HepG2 (cell line): ENCODE data around the gene GHR. TPM values are rescaled to one million over a fixed set of nuclear protein-coding genes. Genes with fewer than 3 reads are reported as not detected.

Source experiments
- ATAC-seq: fragments of 200-7000 bp; cut with Tn5 transposase; 3 replicates; pipeline ENCODE4 v1.9.1; 2020; ENCODE audit warnings: mild to moderate bottlenecking, moderate library complexity
- BruUV-seq: library from RNA; stranded (reverse); fragments of 400-500 nt; replicated peaks from 2 replicates; lab custom pipeline; 2021; lab: Mats Ljungman, UMichigan
- CTCF ChIA-PET: fragments of 300-600 bp; formaldehyde crosslinking; extraction: SDS; loops from one replicate; lab custom pipeline; 2021; ENCODE audit warnings: low total read pairs, inconsistent platforms, low intra/inter-chr PET ratio; lab: Yijun Ruan, JAX
- POLR2A ChIA-PET: fragments of 350-600 bp; sonication (Branson Sonifier 250); formaldehyde crosslinking; loops from one replicate; lab custom pipeline; 2020; ENCODE audit warnings: antibody characterized with exemption, inconsistent platforms; lab: Yijun Ruan, JAX
- DNase-seq: peaks from one replicate; pipeline ENCODE4 v3.0.0-alpha.2; 2015; ENCODE audit warnings: low spot score
- FAIRE-seq: peaks from 3 replicates; lab custom pipeline; 2011; peaks lifted over from hg19 to GRCh38; lab: Jason Lieb, UNC
- H2AFZ ChIP-seq: one replicate; pipeline ENCODE4 v1.6.1; 2011; ENCODE audit warnings: low read length, inconsistent platforms
- H3K27ac ChIP-seq: fragments of 300-600 bp; 3 replicates; pipeline ENCODE4 v1.8.0; 2011; ENCODE audit warnings: mixed run types, mild to moderate bottlenecking, mixed read lengths, low read length, inconsistent platforms; ENCODE audit not compliant: insufficient read depth; ENCODE audit errors: extremely low read length
- H3K27me3 ChIP-seq, 2 experiments: fragments of 200-600 bp in 1 of 2; 2 replicates in 1 of 2; 3 replicates in 1 of 2; pipeline versions ENCODE4 v1.6.0 to v1.8.0; 2011; ENCODE audit warnings: low read length in 2 of 2, mild to moderate bottlenecking in 2 of 2, moderate library complexity in 2 of 2, inconsistent platforms in 1 of 2; ENCODE audit not compliant: insufficient read depth in 2 of 2, control insufficient read depth in 1 of 2
- H3K36me3 ChIP-seq, 2 experiments: fragments of 200-600 bp in 1 of 2; replicated peaks in 1 of 2; 2 replicates in 1 of 2; 3 replicates in 1 of 2; pipeline versions ENCODE4 v1.5.1 to v1.8.0; 2011; ENCODE audit warnings: low read length in 2 of 2, inconsistent platforms in 1 of 2; ENCODE audit not compliant: insufficient read depth in 2 of 2, control insufficient read depth in 1 of 2
- H3K4me1 ChIP-seq: 2 replicates; pipeline ENCODE4 v1.5.1; 2012; ENCODE audit warnings: low read length, inconsistent platforms; ENCODE audit not compliant: insufficient read depth
- H3K4me2 ChIP-seq: 2 replicates; pipeline ENCODE4 v1.6.0; 2011; ENCODE audit warnings: low read depth, low read length, inconsistent platforms
- H3K4me3 ChIP-seq, 3 experiments: fragments of 200-600 bp in 1 of 3; sonication (generic), shearing (Covaris generic) in 1 of 3; replicated peaks in 1 of 3; 2 replicates each; pipeline ENCODE4 v1.5.1; 2011 to 2016; ENCODE audit warnings: low read length in 3 of 3, inconsistent platforms in 2 of 3, low read depth in 2 of 3, mild to moderate bottlenecking in 2 of 3, control low read depth in 1 of 3, mixed read lengths in 1 of 3; ENCODE audit not compliant: insufficient read depth in 1 of 3
- H3K79me2 ChIP-seq: one replicate; pipeline ENCODE4 v1.6.1; 2011; ENCODE audit warnings: low read length, inconsistent platforms; ENCODE audit not compliant: insufficient read depth
- H3K9ac ChIP-seq: 2 replicates; pipeline ENCODE4 v1.6.0; 2011; ENCODE audit warnings: mild to moderate bottlenecking, low read depth, low read length, inconsistent platforms; ENCODE audit not compliant: insufficient read depth
- H3K9me3 ChIP-seq: 2 replicates; pipeline ENCODE4 v1.5.1; 2012; ENCODE audit warnings: mild to moderate bottlenecking, low read length
- H4K20me1 ChIP-seq: 2 replicates; pipeline ENCODE4 v1.6.0; 2011; ENCODE audit warnings: inconsistent platforms, mild to moderate bottlenecking, low read length, moderate library complexity; ENCODE audit not compliant: insufficient read depth
- CC2D1A ChIP-seq: sonication (generic); formaldehyde crosslinking; IDR thresholded peaks from 2 replicates; pipeline ENCODE4 v1.8.1; 2023; ENCODE audit warnings: mild to moderate bottlenecking, missing genetic modification reagents
- ETV5 ChIP-seq: IDR thresholded peaks from 2 replicates; pipeline ENCODE4 v1.6.1; 2018; ENCODE audit warnings: missing biosample characterization, missing genetic modification reagents, inconsistent platforms, borderline replicate concordance
- FOSL2 ChIP-seq: sonication (generic); formaldehyde crosslinking; IDR thresholded peaks from 2 replicates; pipeline ENCODE4 v1.4.0; 2020; ENCODE audit warnings: missing genetic modification reagents
- KLF15 ChIP-seq: sonication (generic); formaldehyde crosslinking; IDR thresholded peaks from 2 replicates; pipeline ENCODE4 v1.8.1; 2023; ENCODE audit warnings: borderline replicate concordance, mild to moderate bottlenecking, inconsistent platforms, missing genetic modification reagents, mixed read lengths
- SRSF4 ChIP-seq: fragments of 200-400 bp; formaldehyde crosslinking; IDR thresholded peaks from one replicate; pipeline ENCODE4 v1.6.1; 2018; ENCODE audit warnings: mild to moderate bottlenecking, low read depth, low read length, moderate library complexity; ENCODE audit not compliant: poor library complexity, severe bottlenecking
- ZGPAT ChIP-seq: IDR thresholded peaks from 2 replicates; pipeline ENCODE4 v1.6.1; 2016; ENCODE audit warnings: mild to moderate bottlenecking
- ZHX1 ChIP-seq: sonication (generic); formaldehyde crosslinking; IDR thresholded peaks from 2 replicates; pipeline ENCODE4 v1.8.1; 2022; ENCODE audit warnings: low read depth, mild to moderate bottlenecking, missing genetic modification reagents
- ZIK1 ChIP-seq: sonication (generic); formaldehyde crosslinking; IDR thresholded peaks from 2 replicates; pipeline ENCODE4 v1.5.0; 2020; ENCODE audit warnings: mild to moderate bottlenecking, low read depth, missing genetic modification reagents, borderline replicate concordance
- ZNF3 ChIP-seq: IDR thresholded peaks from 2 replicates; pipeline ENCODE4 v1.7.0; 2017; ENCODE audit warnings: inconsistent platforms
- ZNF33A ChIP-seq: sonication (generic); formaldehyde crosslinking; IDR thresholded peaks from 2 replicates; pipeline ENCODE4 v1.5.1; 2020; ENCODE audit warnings: missing genetic modification reagents, mild to moderate bottlenecking, moderate library complexity, borderline replicate concordance
- ZNF407 ChIP-seq: sonication (generic); formaldehyde crosslinking; IDR thresholded peaks from one replicate; pipeline ENCODE4 v1.5.1; 2020; ENCODE audit warnings: mild to moderate bottlenecking, missing genetic modification reagents; ENCODE audit errors: not compliant biosample characterization
- ZNF780A ChIP-seq: sonication (generic); formaldehyde crosslinking; IDR thresholded peaks from 2 replicates; pipeline ENCODE4 v1.8.0; 2022; ENCODE audit warnings: mild to moderate bottlenecking, missing genetic modification reagents, moderate library complexity
- ZSCAN12 ChIP-seq: sonication (generic); formaldehyde crosslinking; IDR thresholded peaks from 2 replicates; pipeline ENCODE4 v1.9.0; 2021; ENCODE audit warnings: mild to moderate bottlenecking, missing genetic modification reagents
- WGBS: methylation state at CpG from one replicate; pipeline ENCODE4 v1.1.6; 2017; ENCODE audit warnings: low lambda C conversion rate; 5-methylcytosine and 5-hydroxymethylcytosine counted together
- in situ Hi-C: cut with HindIII; loops from 2 replicates; pipeline ENCODE4 v1.10.0; 2017; ENCODE audit warnings: low pct_unique_long_range_greater_than_20kb; ENCODE audit not compliant: extremely low pct_ligation_motif_present
- intact Hi-C: fragments of 100-400 bp; cut with micrococcal nuclease; formaldehyde crosslinking; loops from one replicate; pipeline ENCODE4 v1.10.0; 2022; ENCODE audit not compliant: unreplicated experiment
- polyA plus RNA-seq, 8 experiments: library from polyadenylated mRNA; depleted of rRNA in 3 of 8; stranded (reverse) in 7 of 8; unstranded in 1 of 8; fragments of >200 nt; fragmentation: Illumina TruSeq in 4 of 8; extraction: Trizol in 4 of 8; gene quantifications; 2 replicates each; pipeline versions ENCODE4 v1.2.1 to v1.2.3, GENCODE V29; 2011 to 2016; ENCODE audit warnings: low read depth in 4 of 8, missing spikeins in 1 of 8, mixed read lengths in 1 of 8; ENCODE audit not compliant: insufficient read depth in 1 of 8
- total RNA-seq, 5 experiments: library from RNA; depleted of rRNA; stranded (reverse); fragments of >200 nt; fragmentation: Illumina TruSeq; extraction: Trizol; gene quantifications; 2 replicates each; pipeline ENCODE4 v1.2.3, GENCODE V29; 2016; ENCODE audit warnings: low read depth in 1 of 5

Gene GHR
- total and polyA plus RNA-seq, 2 of the 13 experiments (the other 11 are each of a cell fraction or from before 2014, with no cell fraction given), result 0.07 TPM; not detected in 1

GRCh38 chr5:42648915-42649314, 225.7 kb downstream of the GHR start:
- Histone ChIP-seq H3K4me3 (no peak overlapping the region), H2AFZ (no peak overlapping the region), H3K27me3 (no peaks in the 10 kb centered on the region), H3K9me3 (no peaks in the 10 kb centered on the region), H3K27ac (no peak overlapping the region), H3K36me3 (no peaks in the 10 kb centered on the region), H3K4me1 (no peaks in the 10 kb centered on the region), H3K79me2 (no peaks in the 10 kb centered on the region), H4K20me1 (no peaks in the 10 kb centered on the region), H3K4me2 (no peak overlapping the region), H3K9ac (no peak overlapping the region)
- ChIA-PET POLR2A (no interaction called here), CTCF (no interaction called here)
- WGBS, result 0% methylated on average over 1 of the region's 1 CpG
- no TSS peak for BruUV-seq
- FAIRE-seq (no peak), DNase-seq (no peak), ATAC-seq (no peak)
- in situ Hi-C loops, result no loop called here
- intact Hi-C loops, result no loop called here
- TF ChIP-seq ZNF33A (no peak), ZHX1 (CRISPR knock-in tag) (no peak), ZNF407 (CRISPR knock-in tag) (no peak), CC2D1A (CRISPR knock-in tag) (no peak), KLF15 (CRISPR knock-in tag) (no peak), FOSL2 (CRISPR knock-in tag) (no peak), SRSF4 (no peak), ZNF780A (CRISPR knock-in tag) (no peak), ZGPAT (CRISPR knock-in tag) (no peak), ZSCAN12 (no peak), ETV5 (no peak), ZIK1 (CRISPR knock-in tag) (no peak), ZNF3 (CRISPR knock-in tag) (no peak)
